Vagina (tissue), 2 donors: ENCODE measurements around the gene UPF1.

Source experiments
- CTCF ChIP-seq, 3 experiments: fragments of 450-650 bp in 2 of 3; fragments of 200-600 bp in 1 of 3; sonication (generic) in 1 of 3; IDR thresholded peaks; one replicate each; pipeline ENCODE4 v1.5.1; 2017 to 2019; ENCODE audit warnings: antibody characterized with exemption in 3 of 3, mild to moderate bottlenecking in 2 of 3, moderate library complexity in 2 of 3
- POLR2AphosphoS5 ChIP-seq, 2 donors: sonication (generic); formaldehyde crosslinking; IDR thresholded peaks; one replicate each; pipeline ENCODE4 v1.9.0; 2017; ENCODE audit warnings: antibody characterized with exemption in 2 of 2, mild to moderate bottlenecking in 2 of 2, low read depth in 1 of 2; ENCODE audit not compliant: insufficient read depth in 1 of 2

- TF ChIP-seq CTCF (IDR thresholded peaks at IDR 0.05) (no peak), POLR2AphosphoS5 (IDR thresholded peaks at IDR 0.05; ENCODE audit: insufficient read depth in 1 of 2, low read depth in 1 of 2) (peak in 1 of 2 donors; percentile 38)
Observed at GRCh38 chr19:18866800-18867123, 35.0 kb downstream of the UPF1 start.
